ENCODE measurements around the gene POMT2. TPM values are rescaled to one million over a fixed set of nuclear protein-coding genes. Genes with fewer than 3 reads are reported as not detected.

Gene POMT2
- total RNA-seq, 1 donor from 2014 or later, result 34.7 TPM

DNA sequence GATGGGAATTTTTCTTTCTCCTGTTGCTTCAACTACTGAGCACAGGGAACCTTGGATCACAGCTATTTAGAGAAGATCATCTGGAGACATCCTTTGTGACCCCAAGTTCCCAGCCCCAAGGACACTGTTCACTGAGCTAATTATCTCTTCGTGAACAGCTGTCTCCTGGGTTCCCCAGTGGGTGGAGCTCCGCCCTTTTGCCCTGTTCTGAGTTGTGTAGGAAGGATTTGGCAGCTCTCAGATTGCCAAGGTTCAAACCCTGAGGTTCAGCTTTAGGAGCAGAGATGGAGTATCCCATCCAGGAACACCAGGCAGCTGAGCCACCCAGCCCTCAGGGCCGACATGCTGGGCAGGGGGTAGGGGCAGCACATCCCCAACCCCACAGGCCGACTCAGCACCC, 81.7 kb downstream of the POMT2 start:
- no peaks in the 10 kb centered on the region for H3K27me3 Mint-ChIP-seq (ENCODE audit: low read depth)
- no peak overlapping the region for H3K4me3 Mint-ChIP-seq (ENCODE audit: unreplicated experiment)
- no peak overlapping the region for H3K27ac Mint-ChIP-seq (ENCODE audit: unreplicated experiment)

DNA sequence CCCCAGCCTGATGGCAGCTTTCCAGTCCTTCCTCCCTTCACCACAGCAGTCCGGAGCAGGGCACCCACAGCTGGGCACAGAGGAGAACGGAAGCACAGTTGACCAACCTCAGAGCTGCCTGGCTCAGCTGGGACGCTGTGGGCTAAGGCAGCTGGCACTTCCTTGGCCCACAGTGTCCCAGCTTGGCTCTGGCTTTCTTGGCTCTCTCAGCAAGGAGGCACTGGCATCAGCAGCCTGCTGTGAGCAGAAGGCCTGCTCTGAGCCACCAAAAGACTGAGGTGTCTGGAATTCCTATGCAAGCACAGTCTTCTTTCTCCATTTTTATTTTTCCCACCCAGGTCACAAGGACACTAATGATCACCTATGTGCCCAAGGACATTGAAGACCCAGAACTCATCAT, 82.3 kb downstream of the POMT2 start:
- no peak overlapping the region for H3K27ac Mint-ChIP-seq (ENCODE audit: unreplicated experiment)

More for the DNA sequence above, 81.7 kb downstream of the POMT2 start:
- no peak for DNase-seq (ENCODE audit: low spot score)
- TF ChIP-seq, protein P1, sequence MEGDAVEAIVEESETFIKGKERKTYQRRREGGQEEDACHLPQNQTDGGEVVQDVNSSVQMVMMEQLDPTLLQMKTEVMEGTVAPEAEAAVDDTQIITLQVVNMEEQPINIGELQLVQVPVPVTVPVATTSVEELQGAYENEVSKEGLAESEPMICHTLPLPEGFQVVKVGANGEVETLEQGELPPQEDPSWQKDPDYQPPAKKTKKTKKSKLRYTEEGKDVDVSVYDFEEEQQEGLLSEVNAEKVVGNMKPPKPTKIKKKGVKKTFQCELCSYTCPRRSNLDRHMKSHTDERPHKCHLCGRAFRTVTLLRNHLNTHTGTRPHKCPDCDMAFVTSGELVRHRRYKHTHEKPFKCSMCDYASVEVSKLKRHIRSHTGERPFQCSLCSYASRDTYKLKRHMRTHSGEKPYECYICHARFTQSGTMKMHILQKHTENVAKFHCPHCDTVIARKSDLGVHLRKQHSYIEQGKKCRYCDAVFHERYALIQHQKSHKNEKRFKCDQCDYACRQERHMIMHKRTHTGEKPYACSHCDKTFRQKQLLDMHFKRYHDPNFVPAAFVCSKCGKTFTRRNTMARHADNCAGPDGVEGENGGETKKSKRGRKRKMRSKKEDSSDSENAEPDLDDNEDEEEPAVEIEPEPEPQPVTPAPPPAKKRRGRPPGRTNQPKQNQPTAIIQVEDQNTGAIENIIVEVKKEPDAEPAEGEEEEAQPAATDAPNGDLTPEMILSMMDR (IDR thresholded peaks at IDR 0.05), result no peak
- no peaks in the 10 kb centered on the region for H3K9me3 Mint-ChIP-seq (ENCODE audit: low read depth)
- H3K36me3 Mint-ChIP-seq (ENCODE audit: low read depth), result peaks cover 2% of the 10 kb centered on the region
- no peaks in the 10 kb centered on the region for H3K4me1 Mint-ChIP-seq (ENCODE audit: low read depth)

DNA sequence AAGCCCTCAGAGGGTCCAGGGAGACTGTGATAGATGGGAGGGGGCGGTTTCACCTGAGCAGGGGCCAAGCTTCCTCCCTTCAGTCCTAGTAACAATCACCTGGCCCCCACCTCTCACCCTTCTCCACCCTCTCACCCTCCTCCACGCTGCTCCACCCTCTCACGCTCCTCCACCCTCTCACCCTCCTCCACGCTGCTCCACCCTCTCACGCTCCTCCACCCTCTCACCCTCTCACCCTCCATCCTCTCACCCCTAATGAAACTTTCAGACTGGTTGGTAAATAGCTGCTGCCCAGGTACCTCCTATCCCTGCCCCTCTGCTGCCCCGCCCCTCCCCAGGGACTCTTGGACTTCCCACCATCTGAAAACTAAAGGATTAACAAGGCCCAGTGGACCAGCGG, 83.9 kb downstream of the POMT2 start:
- Mint-ChIP-seq H3K4me1 (ENCODE audit: low read depth) (no peaks in the 10 kb centered on the region), H3K36me3 (ENCODE audit: low read depth) (peaks cover under 1% of the 10 kb centered on the region), H3K27ac (ENCODE audit: unreplicated experiment) (no peak overlapping the region), H3K27me3 (ENCODE audit: low read depth) (no peaks in the 10 kb centered on the region), H3K4me3 (ENCODE audit: unreplicated experiment) (no peak overlapping the region), H3K9me3 (ENCODE audit: low read depth) (no peaks in the 10 kb centered on the region)
- no peak for DNase-seq (ENCODE audit: low spot score)
- TF ChIP-seq, protein P1 (IDR thresholded peaks at IDR 0.05), result no peak

More for the DNA sequence above, 82.3 kb downstream of the POMT2 start:
- DNase-seq (ENCODE audit: low spot score), result no peak
- Mint-ChIP-seq H3K36me3 (ENCODE audit: low read depth) (no peaks in the 10 kb centered on the region), H3K27me3 (ENCODE audit: low read depth) (no peaks in the 10 kb centered on the region), H3K4me3 (ENCODE audit: unreplicated experiment) (no peak overlapping the region), H3K9me3 (ENCODE audit: low read depth) (no peaks in the 10 kb centered on the region), H3K4me1 (ENCODE audit: low read depth) (no peaks in the 10 kb centered on the region)
- TF ChIP-seq, protein P1 (IDR thresholded peaks at IDR 0.05), result no peak

DNA sequence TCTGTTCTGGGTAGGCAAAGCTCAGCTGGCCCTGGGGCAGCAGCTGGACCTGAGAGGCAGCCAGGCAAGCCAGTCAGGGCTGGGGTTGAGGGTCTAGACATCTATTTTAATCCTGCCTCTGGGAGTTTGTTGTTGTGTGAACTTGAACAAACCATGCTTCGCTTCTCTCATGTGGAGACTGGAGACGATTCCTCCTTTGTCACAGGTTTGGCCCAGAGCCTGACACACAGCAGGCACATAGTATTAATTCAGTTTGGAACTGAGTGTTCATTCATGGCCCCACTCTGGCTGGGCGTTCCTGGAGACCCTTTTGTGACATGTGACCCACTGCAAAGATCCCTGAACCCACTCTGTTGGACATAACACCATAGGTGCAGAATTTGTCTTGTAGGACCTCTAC, 89.0 kb downstream of the POMT2 start:
- no peaks in the 10 kb centered on the region for H3K4me1 Mint-ChIP-seq (ENCODE audit: low read depth)
- H3K9me3 Mint-ChIP-seq (ENCODE audit: low read depth), result peaks cover 7% of the 10 kb centered on the region
- H3K27me3 Mint-ChIP-seq (ENCODE audit: low read depth), result peaks cover 2% of the 10 kb centered on the region
- no peak overlapping the region for H3K27ac Mint-ChIP-seq (ENCODE audit: unreplicated experiment)
- H3K36me3 Mint-ChIP-seq (ENCODE audit: low read depth), result peaks cover 9% of the 10 kb centered on the region
- TF ChIP-seq, protein P1 (IDR thresholded peaks at IDR 0.05), result no peak
- DNase-seq (ENCODE audit: low spot score), result no peak
- H3K4me3 Mint-ChIP-seq (ENCODE audit: unreplicated experiment), result no peak overlapping the region

DNA sequence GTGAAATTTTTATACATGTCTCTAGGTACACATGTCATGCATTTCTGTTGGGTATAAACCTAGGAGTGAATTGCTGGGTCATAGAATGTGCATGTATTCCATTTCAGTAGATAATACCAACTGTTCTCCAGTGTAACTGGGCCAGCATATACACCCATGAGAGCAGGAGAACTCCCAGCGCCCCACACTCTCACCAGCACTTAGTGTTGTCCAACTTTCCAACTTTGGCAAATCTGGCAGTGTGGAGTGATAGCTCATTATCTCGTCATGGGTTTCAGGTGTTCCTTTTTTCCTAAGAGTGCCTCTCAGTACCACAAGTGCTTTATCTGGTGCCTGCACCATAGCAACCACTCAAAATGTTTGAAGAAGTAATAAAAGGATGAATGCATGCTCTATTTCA, 89.8 kb downstream of the POMT2 start:
- DNase-seq (ENCODE audit: low spot score), result no peak
- TF ChIP-seq, protein P1 (IDR thresholded peaks at IDR 0.05), result no peak
- H3K9me3 Mint-ChIP-seq (ENCODE audit: low read depth), result peaks cover 7% of the 10 kb centered on the region
- no peaks in the 10 kb centered on the region for H3K4me1 Mint-ChIP-seq (ENCODE audit: low read depth)
- H3K36me3 Mint-ChIP-seq (ENCODE audit: low read depth), result peaks cover 9% of the 10 kb centered on the region
- no peak overlapping the region for H3K4me3 Mint-ChIP-seq (ENCODE audit: unreplicated experiment)
- H3K27ac Mint-ChIP-seq (ENCODE audit: unreplicated experiment), result no peak overlapping the region
- H3K27me3 Mint-ChIP-seq (ENCODE audit: low read depth), result peaks cover 2% of the 10 kb centered on the region

All from chondrocyte (in vitro differentiated cells).